ENCODE measurements around the gene ERFL.

ERFL gene

DNA sequence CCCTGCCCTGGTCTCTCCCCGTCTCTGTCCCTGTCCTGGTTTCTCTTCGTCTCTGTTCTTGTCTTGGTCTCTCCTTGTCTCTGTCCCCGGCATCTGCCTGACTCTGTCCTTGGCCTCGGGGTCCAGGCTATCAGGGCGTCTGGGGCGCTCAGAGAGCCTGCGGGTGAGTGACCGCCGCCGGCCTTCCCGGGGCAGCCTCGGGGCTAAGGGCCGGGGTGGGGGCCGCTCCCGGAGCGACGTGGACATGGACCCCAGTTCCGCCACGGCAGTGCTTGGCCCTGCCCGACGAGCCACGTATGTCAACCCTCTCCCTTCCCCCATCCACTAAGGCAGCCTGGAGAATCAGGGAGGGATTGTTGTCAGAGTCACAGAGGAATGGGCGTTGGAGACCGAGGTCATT lies 30.4 kb downstream of the ERFL start:
- DNase-seq (ENCODE audit: low read depth in 2 of 2) = no peak

GRCh38 chr19:41897181-41897580 lies 31.1 kb downstream of the ERFL start:
- no peak for DNase-seq (ENCODE audit: low read depth in 2 of 2)

GRCh38 chr19:41896581-41896942 lies 31.7 kb downstream of the ERFL start:
- DNase-seq (ENCODE audit: low read depth in 2 of 2) = no peak

GRCh38 chr19:41895745-41896580 lies 32.3 kb downstream of the ERFL start:
- no peak for DNase-seq (ENCODE audit: low read depth in 2 of 2)

GRCh38 chr19:41894350-41894749 lies 33.9 kb downstream of the ERFL start:
- DNase-seq (ENCODE audit: low read depth in 2 of 2) = no peak

DNA sequence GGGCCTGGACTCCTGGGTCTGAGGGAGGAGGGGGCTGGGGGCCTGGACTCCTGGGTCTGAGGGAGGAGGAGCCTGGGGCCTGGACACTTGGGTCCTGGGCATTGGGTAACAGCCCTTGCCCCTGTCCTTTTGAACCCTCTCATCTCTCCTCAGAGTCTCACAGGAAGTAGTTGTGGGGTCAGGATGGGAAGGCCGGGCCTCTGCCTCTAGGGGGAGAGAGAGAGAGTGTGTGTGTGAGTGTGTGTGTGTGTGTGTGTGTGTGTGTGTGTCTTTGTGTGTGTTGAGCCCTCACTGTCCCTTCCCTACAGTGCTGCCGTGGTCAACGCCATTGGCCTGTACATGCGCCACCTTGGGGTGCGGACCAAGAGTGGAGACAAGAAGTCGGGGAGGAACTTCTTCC lies 34.4 kb downstream of the ERFL start:
- no peak for DNase-seq (ENCODE audit: low read depth in 2 of 2)

DNA sequence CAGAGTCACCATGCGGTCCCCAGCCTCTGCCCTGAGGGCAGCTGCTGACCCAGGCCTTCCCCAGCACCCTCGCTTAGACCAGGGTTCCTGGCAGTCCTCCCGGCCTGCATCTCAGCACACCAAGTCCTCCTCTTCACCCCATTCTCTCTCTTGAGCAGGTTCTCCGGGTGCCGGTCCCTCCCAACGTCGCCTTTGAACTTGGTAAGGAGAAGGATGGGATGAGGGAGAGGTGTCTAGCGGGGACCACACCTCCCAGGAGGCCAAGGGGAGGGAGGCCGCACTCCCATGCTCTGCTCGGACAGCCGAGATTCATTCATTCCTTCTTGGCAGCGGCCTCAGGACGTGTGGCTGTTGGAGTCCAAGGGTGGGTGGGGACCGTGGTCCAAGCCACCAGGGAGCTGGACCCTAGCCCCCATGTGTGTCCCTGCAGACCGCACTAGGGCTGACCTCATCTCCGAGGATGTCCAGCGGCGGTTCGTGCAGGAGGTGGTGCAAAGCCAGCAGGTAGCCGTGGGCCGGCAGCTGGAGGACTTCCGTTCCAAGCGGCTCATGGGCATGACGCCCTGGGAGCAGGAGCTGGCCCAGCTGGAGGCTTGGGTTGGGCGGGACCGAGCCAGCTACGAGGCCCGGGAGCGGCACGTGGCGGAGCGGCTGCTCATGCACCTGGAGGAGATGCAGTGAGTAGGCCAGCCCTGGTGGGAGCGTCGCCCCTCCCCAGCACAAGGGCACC lies 35.9 kb downstream of the ERFL start:
- no peak for DNase-seq (ENCODE audit: low read depth in 2 of 2)

- DNase-seq (ENCODE audit: low read depth in 2 of 2) = no peak
Observed at GRCh38 chr19:41890936-41891335, 37.3 kb downstream of the ERFL start.

- no peak for DNase-seq (ENCODE audit: low read depth in 2 of 2)
Observed at GRCh38 chr19:41889896-41890295, 38.4 kb downstream of the ERFL start.

DNA sequence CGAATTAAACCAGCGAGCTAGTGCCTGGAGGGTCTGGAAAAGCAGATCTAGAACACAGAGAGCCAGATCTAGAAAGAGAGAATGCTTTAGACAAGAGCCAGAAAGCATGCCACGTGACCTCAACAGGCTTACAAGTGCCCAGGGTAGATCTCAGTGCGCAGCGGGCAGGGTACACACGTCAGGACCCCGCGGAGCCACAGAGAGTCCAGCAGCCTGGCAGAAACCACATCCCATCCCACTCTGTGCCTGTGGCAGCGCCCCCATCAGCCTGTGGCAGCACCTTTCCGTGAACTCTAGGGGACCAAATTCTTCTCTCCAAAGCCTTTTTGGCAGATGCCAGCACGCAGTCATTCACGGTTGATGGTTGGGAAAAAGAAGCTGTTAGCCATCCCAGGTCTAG lies 39.3 kb downstream of the ERFL start:
- no peak for DNase-seq (ENCODE audit: low read depth in 2 of 2)

DNA sequence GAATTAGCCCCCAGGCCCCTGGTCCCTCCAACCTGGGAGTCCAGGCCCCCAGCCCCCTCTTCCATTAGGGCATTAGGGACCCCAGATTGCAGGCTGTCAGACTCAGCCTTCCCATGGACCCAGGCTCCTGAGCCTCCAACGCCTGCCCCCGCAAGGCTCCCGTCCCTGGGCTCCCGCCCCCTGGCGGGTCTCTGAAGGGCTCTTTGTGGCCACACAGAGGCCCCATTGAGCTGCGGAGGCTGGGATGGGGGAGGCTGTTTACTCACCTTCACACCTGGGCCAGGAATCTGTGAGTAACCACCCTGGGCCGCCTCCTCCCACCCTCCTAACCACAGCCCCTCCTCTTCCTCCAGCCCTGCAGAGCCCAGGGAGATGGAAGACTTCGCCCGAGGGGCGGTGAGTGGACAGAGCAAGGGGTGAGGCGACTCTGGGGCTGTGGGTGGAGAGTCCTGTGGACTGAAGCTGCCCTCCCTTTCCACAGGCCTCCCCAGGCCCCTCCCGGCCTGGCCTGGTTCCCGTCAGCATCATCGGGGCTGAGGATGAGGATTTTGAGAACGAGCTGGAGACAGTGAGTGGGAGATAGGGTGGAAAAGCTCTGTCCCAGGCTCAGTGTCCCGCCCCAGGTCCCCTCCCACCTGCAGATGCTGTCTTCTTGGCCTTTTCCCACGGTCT lies 40.4 kb downstream of the ERFL start:
- DNase-seq (ENCODE audit: low read depth in 2 of 2) = peak; percentile 65 to 78

- peak in 1 of 2 donors; percentile 34 for DNase-seq (ENCODE audit: low read depth in 2 of 2)
Observed at GRCh38 chr19:41886761-41887710, 41.2 kb downstream of the ERFL start.

DNA sequence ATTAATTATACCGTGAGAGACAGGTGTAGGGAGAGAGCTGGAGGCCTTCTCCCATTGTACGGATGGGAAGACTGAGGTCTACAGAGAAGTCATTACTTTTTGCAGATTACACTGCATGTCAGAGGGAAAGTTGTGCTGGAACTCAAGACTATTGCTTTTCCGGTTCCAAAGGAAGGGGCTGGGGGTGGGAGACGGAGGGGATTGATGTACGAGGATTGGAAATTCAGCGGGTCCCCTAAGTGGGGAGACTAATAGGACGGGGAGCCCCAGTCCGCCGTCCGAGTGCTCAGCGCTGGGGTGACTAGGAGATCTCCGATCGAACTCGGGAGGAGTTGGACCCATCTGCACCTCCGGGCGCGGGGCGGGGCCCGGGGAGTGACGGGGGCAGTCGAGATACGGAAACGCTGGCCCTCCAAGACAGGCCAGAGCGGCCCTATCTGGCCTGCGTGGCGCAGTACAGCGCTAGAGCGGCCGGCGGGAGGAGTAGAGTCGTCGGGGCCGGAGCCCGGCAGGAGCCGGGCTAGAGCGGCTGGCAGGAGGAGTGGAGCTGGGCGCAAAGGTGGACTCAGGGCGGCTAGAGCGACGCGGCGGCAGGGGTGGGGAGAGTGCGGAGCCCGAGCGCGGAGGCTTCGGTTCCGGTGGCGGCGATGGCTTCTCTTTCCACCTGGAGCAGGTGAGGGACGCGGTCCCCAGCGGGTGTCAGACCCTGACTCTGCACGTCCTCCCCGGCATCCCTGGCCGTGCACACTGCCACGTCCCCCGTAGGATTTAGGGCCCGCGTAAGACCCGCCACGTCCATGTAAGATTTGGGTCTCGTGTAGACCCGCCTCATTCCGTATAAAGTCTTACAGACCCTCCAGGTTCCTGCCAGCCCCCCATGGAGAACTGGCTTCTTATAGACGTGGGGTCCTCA lies 44.2 kb downstream of the ERFL start:
- peak; percentile 73 to 78 for DNase-seq (ENCODE audit: low read depth in 2 of 2)

DNA sequence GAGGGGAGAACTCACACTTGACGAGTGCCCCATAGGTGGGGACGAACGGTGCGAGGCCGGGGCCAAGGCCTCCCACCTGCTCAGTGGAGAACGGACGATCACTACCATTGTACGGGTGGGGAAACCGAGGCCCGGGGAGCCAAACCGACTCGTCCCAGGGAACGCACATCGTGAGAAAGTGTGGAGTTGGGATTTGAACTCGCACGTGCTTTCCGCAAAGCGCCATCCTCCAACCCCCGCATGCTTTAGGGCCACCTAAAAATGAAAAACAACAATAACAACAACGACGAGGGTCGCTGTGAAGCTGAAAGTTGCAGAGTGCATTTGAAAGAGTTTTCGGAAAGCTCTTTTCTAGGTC lies 44.8 kb downstream of the ERFL start:
- no peak for DNase-seq (ENCODE audit: low read depth in 2 of 2)

DNA sequence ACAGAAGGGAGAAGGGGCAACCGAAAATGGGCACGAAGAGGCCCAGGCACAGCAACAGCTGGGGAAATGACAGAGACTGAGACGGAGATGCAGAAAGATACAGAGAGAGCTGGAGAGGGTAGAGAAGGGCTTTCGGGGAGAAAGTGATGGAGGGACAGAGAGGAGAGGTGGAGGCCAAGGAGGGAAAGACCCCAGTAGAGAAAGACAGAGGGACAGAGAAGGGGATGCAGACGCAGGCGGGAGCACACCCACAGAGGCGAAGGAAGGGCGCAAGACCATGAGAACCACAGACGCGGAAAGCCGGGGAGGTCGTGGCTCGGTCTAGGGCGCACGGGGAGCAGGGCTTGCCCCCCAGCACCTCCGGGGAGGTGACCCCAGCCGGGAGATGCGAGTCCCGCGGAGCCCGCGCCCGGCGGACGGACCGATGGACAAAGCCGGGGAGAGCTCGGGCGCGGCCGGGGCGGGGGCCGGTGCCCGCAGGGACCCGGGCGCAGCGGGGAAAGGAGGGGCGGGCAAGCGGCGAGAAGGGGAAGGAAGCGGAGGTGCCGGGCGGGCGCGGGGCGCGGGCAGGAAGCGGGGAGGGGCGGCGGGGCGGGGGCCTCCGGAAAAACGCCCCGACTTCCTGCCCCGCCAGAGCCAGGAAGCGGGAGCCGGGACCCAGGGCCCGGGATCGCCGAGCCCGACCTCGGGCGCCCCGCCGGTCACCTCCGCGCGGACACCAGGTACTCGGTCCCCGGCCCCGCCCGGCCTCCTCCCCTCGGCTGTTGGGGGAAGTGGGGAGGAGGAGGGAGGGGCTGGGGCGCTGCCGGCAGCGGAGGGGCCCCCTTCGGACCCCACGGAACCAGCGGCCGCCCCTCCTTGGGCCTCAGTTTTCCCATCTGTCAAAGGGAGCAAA lies 45.4 kb downstream of the ERFL start, which contains the start of gene ARHGEF1:
ARHGEF1 (plus strand) TSS at position 617 of the 895 bp plus-strand sequence. CDS start 4,899 bp downstream, outside the sequence.
- DNase-seq (ENCODE audit: low read depth in 2 of 2) = no peak

GRCh38 chr19:41880329-41880708 lies 47.9 kb downstream of the ERFL start:
- no peak for DNase-seq (ENCODE audit: low read depth in 2 of 2)

GRCh38 chr19:41879670-41880328 lies 48.5 kb downstream of the ERFL start:
- DNase-seq (ENCODE audit: low read depth in 2 of 2) = no peak

- no peak for DNase-seq (ENCODE audit: low read depth in 2 of 2)
Observed at GRCh38 chr19:41879080-41879479, 49.2 kb downstream of the ERFL start.

Measured in stimulated activated CD4-positive, alpha-beta T cell treated with anti-CD3 and anti-CD28 coated beads, Interleukin-1b, Interleukin-23, amount 100 ng/mL, for 1 hour (primary cell).